BLaER1 treated with 17β-estradiol and CSF1 and Interleukin-3, amounts not matched to agents 10 nM and 100 nM (cell line): ENCODE data around the gene EGFL6.
"Not testable (repeated sequence)": the region's sequence is repeated elsewhere in the genome, so short reads cannot be mapped to it uniquely, and the experiment has no call there.

Source experiments
- H3K27ac ChIP-seq, 11 experiments: shearing (Covaris generic); formaldehyde crosslinking; 2 replicates each; pipeline ENCODE4 v1.8.1; 2022
- H3K27me3 ChIP-seq, 11 experiments: shearing (Covaris generic); formaldehyde crosslinking; 2 replicates each; pipeline ENCODE4 v1.8.1; 2022
- H3K36me3 ChIP-seq, 11 experiments: shearing (Covaris generic); formaldehyde crosslinking; 2 replicates each; pipeline ENCODE4 v1.8.1; 2022
- H3K4me1 ChIP-seq, 10 experiments: shearing (Covaris generic); formaldehyde crosslinking; 2 replicates each; pipeline ENCODE4 v1.8.1; 2022
- H3K4me2 ChIP-seq, 11 experiments: shearing (Covaris generic); formaldehyde crosslinking; 2 replicates each; pipeline ENCODE4 v1.8.1; 2022
- H3K4me3 ChIP-seq, 10 experiments: shearing (Covaris generic); formaldehyde crosslinking; 2 replicates each; pipeline ENCODE4 v1.8.1; 2022
- H3K9ac ChIP-seq, 11 experiments: shearing (Covaris generic); formaldehyde crosslinking; 2 replicates each; pipeline ENCODE4 v1.8.1; 2022
- H3K9me3 ChIP-seq, 11 experiments: shearing (Covaris generic); formaldehyde crosslinking; replicated peaks in 1 of 11; 2 replicates each; pipeline ENCODE4 v1.8.1; 2022
- H4K20me1 ChIP-seq, 11 experiments: shearing (Covaris generic); formaldehyde crosslinking; 2 replicates each; pipeline ENCODE4 v1.8.1; 2022
- Cebpa-rat ChIP-seq, 11 experiments: shearing (Covaris generic); IDR thresholded peaks; 2 replicates each; pipeline ENCODE4 v1.8.1; 2022

Gene EGFL6

GRCh38 chrX:13645464-13646153, 76.2 kb downstream of the EGFL6 start:
- TF ChIP-seq Cebpa-rat (IDR thresholded peaks at IDR 0.05): no peak
- H3K36me3 ChIP-seq: no peaks in the 10 kb centered on the region
- H3K4me3 ChIP-seq: no peak overlapping the region
- no peak overlapping the region for H3K4me2 ChIP-seq
- H3K27me3 ChIP-seq: peaks cover 84 to 87% (median 86%) of the 10 kb centered on the region in 11 experiments
- peaks cover 3 to 32% (median 5%) of the 10 kb centered on the region in 11 experiments; a peak in 21 of 22 replicates for H3K9me3 ChIP-seq
- H3K4me1 ChIP-seq: no peaks in the 10 kb centered on the region
- H4K20me1 ChIP-seq: peaks cover 0 to 39% (median 19%) of the 10 kb centered on the region in 11 experiments; a peak in 15 of 22 replicates
- no peak overlapping the region for H3K27ac ChIP-seq
- H3K9ac ChIP-seq: no peak overlapping the region

- Histone ChIP-seq H3K27me3 (peaks cover 86 to 87% (median 87%) of the 10 kb centered on the region in 11 experiments), H3K9ac (no peak overlapping the region), H3K4me1 (no peaks in the 10 kb centered on the region), H3K4me3 (no peak overlapping the region), H4K20me1 (peaks cover under 1 to 44% (median 19%) of the 10 kb centered on the region in 11 experiments; a peak in 16 of 22 replicates), H3K36me3 (no peaks in the 10 kb centered on the region), H3K4me2 (no peak overlapping the region), H3K27ac (no peak overlapping the region), H3K9me3 (peaks cover 0 to 27% (median 0%) of the 10 kb centered on the region in 11 experiments; a peak in 9 of 22 replicates)
- TF ChIP-seq Cebpa-rat (IDR thresholded peaks at IDR 0.05): no peak
These were observed 76.8 kb downstream of the EGFL6 start for GRCh38 chrX:13646154-13646549.

- Histone ChIP-seq H3K4me2 (no peak overlapping the region), H3K9me3 (peaks cover 0 to 26% (median 0%) of the 10 kb centered on the region in 11 experiments; a peak in 8 of 22 replicates), H3K9ac (no peak overlapping the region), H3K27ac (peak overlapping the region in 1 of 11 experiments; percentile 35; a peak in 1 of 22 replicates), H3K36me3 (no peaks in the 10 kb centered on the region), H3K4me3 (no peak overlapping the region), H3K27me3 (peaks cover 90 to 99% (median 97%) of the 10 kb centered on the region in 11 experiments), H4K20me1 (peaks cover 14 to 55% (median 26%) of the 10 kb centered on the region in 11 experiments; a peak in 17 of 22 replicates), H3K4me1 (peaks cover 6 to 8% (median 7%) of the 10 kb centered on the region in 10 experiments; a peak in 18 of 20 replicates)
- no peak for TF ChIP-seq Cebpa-rat (IDR thresholded peaks at IDR 0.05)
These were observed 78.4 kb downstream of the EGFL6 start for GRCh38 chrX:13647709-13648212.

- Histone ChIP-seq H4K20me1 (peaks cover 19 to 59% (median 29%) of the 10 kb centered on the region in 11 experiments; a peak in 18 of 22 replicates), H3K27me3 (peaks cover 87 to 97% (median 94%) of the 10 kb centered on the region in 11 experiments), H3K4me1 (peaks cover 6 to 10% (median 8%) of the 10 kb centered on the region in 10 experiments; a peak in 19 of 20 replicates), H3K9me3 (peaks cover 0 to 21% (median 0%) of the 10 kb centered on the region in 11 experiments; a peak in 7 of 22 replicates), H3K27ac (peak overlapping the region in 1 of 11 experiments; percentile 35; a peak in 1 of 22 replicates)
- not testable (repeated sequence) for H3K4me2 ChIP-seq, H3K36me3 ChIP-seq, H3K9ac ChIP-seq, H3K4me3 ChIP-seq
These were observed 78.9 kb downstream of the EGFL6 start for GRCh38 chrX:13648336-13648735.

GRCh38 chrX:13649838-13650237, 80.4 kb downstream of the EGFL6 start:
- H3K27ac ChIP-seq: no peak overlapping the region
- no peak overlapping the region for H3K9ac ChIP-seq
- peaks cover 87 to 97% (median 94%) of the 10 kb centered on the region in 11 experiments for H3K27me3 ChIP-seq
- no peak for TF ChIP-seq Cebpa-rat (IDR thresholded peaks at IDR 0.05)
- H3K4me2 ChIP-seq: no peak overlapping the region
- no peaks in the 10 kb centered on the region for H3K36me3 ChIP-seq
- H3K4me1 ChIP-seq: peaks cover 16 to 23% (median 20%) of the 10 kb centered on the region in 10 experiments
- H3K9me3 ChIP-seq: peaks cover 0 to 21% (median 0%) of the 10 kb centered on the region in 11 experiments; a peak in 7 of 22 replicates
- H4K20me1 ChIP-seq: peaks cover 29 to 74% (median 40%) of the 10 kb centered on the region in 11 experiments; a peak in 19 of 22 replicates
- H3K4me3 ChIP-seq: no peak overlapping the region

- Histone ChIP-seq H3K27ac (no peak overlapping the region), H3K4me1 (peaks cover 16 to 23% (median 21%) of the 10 kb centered on the region in 10 experiments), H4K20me1 (peaks cover 30 to 78% (median 44%) of the 10 kb centered on the region in 11 experiments; a peak in 20 of 22 replicates), H3K4me2 (no peak overlapping the region), H3K36me3 (no peaks in the 10 kb centered on the region), H3K4me3 (no peak overlapping the region), H3K27me3 (peaks cover 87 to 97% (median 94%) of the 10 kb centered on the region in 11 experiments), H3K9ac (no peak overlapping the region), H3K9me3 (peaks cover 0 to 21% (median 0%) of the 10 kb centered on the region in 11 experiments; a peak in 7 of 22 replicates)
- no peak for TF ChIP-seq Cebpa-rat (IDR thresholded peaks at IDR 0.05)
These were observed 80.9 kb downstream of the EGFL6 start for GRCh38 chrX:13650318-13650717.

GRCh38 chrX:13651150-13651549, 81.7 kb downstream of the EGFL6 start:
- Histone ChIP-seq H3K27ac (no peak overlapping the region), H3K36me3 (no peaks in the 10 kb centered on the region), H3K4me3 (no peak overlapping the region), H4K20me1 (peaks cover 38 to 80% (median 52%) of the 10 kb centered on the region in 11 experiments; a peak in 20 of 22 replicates), H3K9me3 (peaks cover 0 to 21% (median 0%) of the 10 kb centered on the region in 11 experiments; a peak in 7 of 22 replicates), H3K27me3 (peaks cover 87 to 97% (median 94%) of the 10 kb centered on the region in 11 experiments), H3K4me1 (peaks cover 16 to 28% (median 23%) of the 10 kb centered on the region in 10 experiments), H3K4me2 (no peak overlapping the region), H3K9ac (no peak overlapping the region)
- TF ChIP-seq Cebpa-rat (IDR thresholded peaks at IDR 0.05): no peak

- Histone ChIP-seq H3K36me3 (no peaks in the 10 kb centered on the region), H3K4me2 (peak overlapping the region; percentile 71 to 94 (median 87)), H3K9me3 (peaks cover 0 to 21% (median 0%) of the 10 kb centered on the region in 11 experiments; a peak in 7 of 22 replicates), H3K4me1 (peaks cover 16 to 28% (median 23%) of the 10 kb centered on the region in 10 experiments), H3K4me3 (peak overlapping the region; percentile 58 to 75 (median 68)), H3K27me3 (peaks cover 87 to 97% (median 94%) of the 10 kb centered on the region in 11 experiments), H3K9ac (peak overlapping the region in 10 of 11 experiments; percentile 21 to 82 (median 80); a peak in 21 of 22 replicates), H3K27ac (peak overlapping the region in 10 of 11 experiments; percentile 9 to 85 (median 60); a peak in 19 of 22 replicates), H4K20me1 (peaks cover 37 to 87% (median 53%) of the 10 kb centered on the region in 11 experiments; a peak in 20 of 22 replicates)
- TF ChIP-seq Cebpa-rat (IDR thresholded peaks at IDR 0.05): no peak
These were observed 82.9 kb downstream of the EGFL6 start for GRCh38 chrX:13652287-13652793.
